Posterior cingulate gyrus (tissue), 11 donors: ENCODE results near the gene GOSR1.
A peak's percentile ranks its signal among the peaks of the same experiment; 100 is the strongest.
"Not testable (repeated sequence)": the region's sequence is repeated elsewhere in the genome, so short reads cannot be mapped to it uniquely, and the experiment has no call there.

ENCODE experiments used
- DNase-seq, 10 donors: peaks; one replicate each; pipeline versions ENCODE4 v3.0.0 to v3.0.0-alpha.2; 2020 to 2021; ENCODE audit warnings: mixed read lengths in 3 of 10
- intact Hi-C: fragments of 100-400 bp; cut with DNase I; formaldehyde crosslinking; loops from one replicate; pipeline ENCODE4 v1.15.1; 2023

Gene GOSR1

DNA sequence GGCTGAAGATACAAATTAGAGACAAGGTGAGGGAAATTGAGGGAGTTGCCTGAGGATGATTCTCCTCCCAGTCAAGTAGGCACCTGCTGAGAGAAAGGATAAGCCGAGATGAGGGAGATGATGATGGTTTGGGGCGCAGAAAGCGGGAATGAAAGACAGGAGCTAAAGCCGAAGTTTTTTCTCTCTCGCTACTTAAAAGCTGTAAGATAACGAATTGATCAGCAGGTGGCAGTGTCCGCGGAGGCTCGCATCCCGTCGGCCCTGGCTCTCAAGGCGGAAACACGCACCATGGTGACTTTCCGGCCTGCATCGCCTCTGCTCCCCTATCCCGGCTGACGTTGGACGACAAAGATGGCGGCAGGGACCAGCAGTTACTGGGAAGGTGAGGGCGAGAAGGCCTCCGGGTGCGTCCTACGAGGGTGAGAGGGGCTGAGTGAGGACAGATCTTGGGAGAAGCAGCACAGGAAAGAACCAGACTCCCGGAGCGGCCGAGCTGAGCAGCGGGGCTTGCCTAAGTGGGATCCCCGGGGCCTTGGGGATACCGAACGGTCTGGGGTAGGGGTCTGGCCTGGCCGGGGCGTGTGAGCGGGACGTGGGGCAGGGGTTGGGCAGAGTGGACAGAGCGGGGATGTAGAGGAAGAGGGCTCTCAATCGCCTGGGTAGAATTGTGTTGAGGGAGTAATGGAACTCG is at the start of gene GOSR1:
Gene GOSR1, plus strand, starts transcription at position 326 of the 691 bp plus-strand sequence. Its CDS starts 26 bp downstream, at position 352.
- intact Hi-C loops: loop anchor here (2.0 to 10.0 kb wide), 5 partner anchors 95 to 348 kb away; partner anchors contain the start of gene CRLF3
- DNase-seq: peak; percentile 91 to 99 (median 94)

DNA sequence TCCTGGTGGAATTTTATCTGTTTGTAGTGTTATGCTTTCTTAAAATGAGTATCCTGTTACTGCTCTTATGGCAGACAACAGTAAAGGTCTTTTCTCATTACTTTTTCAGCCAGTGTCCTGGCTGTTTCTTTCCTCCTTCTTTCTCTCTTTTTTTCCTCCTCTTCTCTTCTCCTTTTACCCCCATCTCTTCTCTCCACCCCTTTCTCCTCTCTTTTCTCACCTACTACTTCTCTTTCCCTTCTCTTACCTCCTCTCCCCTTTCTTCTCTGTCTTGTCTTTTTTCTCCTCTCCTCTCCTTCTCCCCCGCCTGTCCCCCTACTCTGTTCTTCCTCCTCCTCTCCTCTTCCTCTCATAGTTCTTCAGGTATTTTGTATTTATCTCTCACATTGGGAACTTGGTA is 49.6 kb upstream of the GOSR1 start:
- no peak for DNase-seq
- intact Hi-C loops: no loop called here

DNA sequence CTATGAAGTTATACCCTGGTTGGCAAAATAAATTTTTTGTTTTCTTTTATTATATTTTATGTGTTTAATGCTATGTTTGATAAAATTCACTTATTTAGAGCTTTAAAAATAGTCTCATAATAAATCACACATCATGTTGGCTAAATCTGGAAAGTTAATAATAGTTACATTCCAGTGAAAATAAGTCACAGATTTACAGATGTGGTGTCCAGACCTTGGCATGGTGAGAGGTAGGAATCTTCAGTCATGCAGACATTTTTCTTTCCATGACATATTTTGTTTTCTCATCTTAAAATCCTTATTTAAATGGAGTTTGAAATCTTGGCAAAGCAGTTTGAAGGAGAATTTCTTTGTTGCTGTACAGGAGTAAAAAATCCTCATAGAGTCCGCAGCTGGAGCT is 48.1 kb upstream of the GOSR1 start:
- intact Hi-C loops: no loop called here
- no peak for DNase-seq

DNA sequence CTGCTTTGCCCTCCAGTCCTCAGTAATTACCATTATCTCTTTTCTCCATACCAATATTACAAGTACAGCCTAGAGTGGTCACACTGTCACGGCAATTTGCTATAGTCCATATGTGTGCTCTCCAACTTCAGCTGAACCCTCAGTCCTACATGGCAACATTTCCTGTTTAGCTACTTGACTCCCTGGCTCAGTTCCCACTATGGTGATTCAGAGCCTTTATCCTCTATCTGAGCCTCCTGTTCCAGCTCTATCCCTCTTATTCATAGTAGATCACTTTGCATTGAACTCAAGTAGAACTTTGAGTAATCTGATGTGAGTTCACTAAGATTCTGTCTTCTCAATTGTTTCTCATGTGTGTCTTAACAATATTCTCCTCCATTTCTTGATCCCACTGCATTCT is 43.7 kb upstream of the GOSR1 start:
- intact Hi-C loops: no loop called here
- DNase-seq: no peak

DNA sequence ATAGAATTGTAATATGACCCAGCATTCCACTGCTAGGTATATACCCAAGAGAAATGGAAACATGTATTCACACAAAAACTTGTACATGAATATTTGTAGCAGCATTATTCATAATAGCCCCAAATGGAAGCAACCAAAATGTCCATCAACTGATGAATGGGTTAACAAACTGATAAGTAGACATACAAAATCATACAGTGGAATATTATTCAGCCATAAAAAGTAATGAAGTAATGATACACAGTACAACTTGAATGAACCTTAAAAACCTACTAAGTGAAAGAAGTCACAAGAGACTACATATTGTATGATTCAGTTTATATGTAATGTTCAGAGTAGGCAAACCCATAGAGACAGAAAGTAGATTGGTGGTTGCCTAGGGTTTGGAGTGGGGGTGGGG is 40.5 kb upstream of the GOSR1 start:
- intact Hi-C loops: no loop called here
- DNase-seq: no peak

DNA sequence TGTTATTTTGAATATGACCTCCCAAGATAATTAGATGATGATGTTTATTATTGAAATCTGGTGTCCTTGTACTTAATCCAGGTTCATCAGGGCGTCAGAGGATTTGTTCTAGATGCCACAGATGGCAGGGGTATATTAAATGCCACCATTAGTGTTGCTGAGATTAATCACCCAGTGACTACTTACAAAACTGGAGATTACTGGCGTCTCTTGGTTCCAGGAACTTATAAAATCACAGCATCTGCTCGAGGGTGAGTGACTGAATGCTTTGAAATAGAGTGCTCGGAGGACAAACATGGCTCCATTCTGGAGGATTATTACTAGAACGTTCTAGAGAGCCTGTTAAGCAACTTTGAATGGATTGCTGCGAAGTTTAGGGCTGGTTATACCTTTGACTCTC is 33.5 kb upstream of the GOSR1 start:
- DNase-seq: no peak
- intact Hi-C loops: no loop called here

DNA sequence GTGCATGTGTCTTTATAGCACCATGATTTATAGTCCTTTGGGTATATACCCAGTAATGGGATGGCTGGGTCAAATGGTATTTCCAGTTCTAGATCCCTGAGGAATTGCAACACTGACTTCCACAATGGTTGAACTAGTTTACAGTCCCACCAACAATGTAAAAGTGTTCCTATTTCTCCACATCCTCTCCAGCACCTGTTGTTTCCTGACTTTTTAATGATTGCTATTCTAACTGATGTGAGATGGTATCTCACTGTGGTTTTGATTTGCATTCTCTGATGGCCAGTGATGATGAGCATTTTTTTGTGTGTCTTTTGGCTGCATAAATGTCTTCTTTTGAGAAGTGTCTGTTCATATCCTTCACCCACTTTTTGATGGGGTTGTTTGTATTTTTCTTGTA is 30.6 kb upstream of the GOSR1 start:
- DNase-seq, intact Hi-C loops: not testable (repeated sequence)

DNA sequence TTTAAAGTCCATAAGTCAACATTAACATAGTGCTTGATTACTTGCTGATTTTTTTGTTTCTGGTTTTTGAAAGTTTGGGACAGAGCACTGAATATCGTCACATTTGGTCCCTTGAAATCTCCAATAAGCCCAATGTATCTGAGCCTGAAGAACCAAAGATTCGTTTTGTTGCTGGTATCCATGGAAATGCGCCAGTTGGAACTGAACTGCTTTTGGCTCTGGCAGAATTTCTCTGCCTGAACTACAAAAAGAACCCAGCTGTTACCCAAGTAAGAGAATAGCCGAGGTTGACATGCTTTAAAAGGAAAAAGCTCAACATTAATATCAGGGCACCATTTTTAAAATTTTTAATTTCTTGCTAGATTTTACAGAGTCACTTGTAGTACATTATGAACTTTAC is 27.7 kb upstream of the GOSR1 start:
- peak in 8 of 10 donors; percentile 22 to 80 (median 46) for DNase-seq
- intact Hi-C loops: no loop called here

DNA sequence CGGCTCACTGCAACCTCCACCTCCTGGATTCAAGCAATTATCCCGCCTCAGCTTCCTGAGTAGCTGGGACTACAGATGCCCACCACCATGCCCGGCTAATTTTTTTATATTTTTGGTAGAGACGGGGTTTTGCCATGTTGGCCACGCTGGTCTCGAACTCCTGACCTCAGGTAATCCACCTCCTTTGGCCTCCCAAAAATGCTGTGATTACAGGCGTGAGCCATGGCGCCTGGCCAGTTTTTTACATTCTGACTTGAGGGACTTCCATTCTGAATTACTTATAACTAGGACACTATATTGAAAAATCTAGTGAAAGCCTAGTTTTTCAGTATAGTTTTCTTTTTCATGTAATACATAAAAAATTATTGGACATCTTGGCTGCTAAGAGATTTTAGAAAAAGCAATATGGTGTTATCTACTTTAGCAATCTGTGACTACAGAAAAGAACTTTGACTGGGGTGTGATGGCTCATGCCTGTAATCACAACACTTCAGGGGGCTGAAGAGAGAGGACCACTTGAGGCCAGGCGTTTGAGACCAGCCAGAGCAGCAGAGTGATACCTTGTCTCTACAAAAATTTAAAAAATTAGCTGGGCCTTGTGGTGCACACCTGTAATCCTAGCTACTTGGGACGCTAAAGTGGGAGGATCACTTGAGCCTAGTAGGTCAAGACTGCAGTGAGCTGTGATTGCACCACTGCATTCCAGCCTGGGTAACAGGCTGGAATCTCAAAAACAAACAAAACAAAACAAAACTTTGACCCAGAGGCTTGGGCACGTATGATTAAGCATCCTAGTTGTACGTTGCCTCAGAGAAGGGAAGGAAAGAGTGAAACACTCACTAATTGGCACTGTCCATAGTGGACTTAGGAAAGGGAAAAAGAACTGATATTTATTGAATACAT is 26.8 kb upstream of the GOSR1 start:
- intact Hi-C loops: no loop called here
- DNase-seq: peak in 1 of 10 donors; percentile 55

DNA sequence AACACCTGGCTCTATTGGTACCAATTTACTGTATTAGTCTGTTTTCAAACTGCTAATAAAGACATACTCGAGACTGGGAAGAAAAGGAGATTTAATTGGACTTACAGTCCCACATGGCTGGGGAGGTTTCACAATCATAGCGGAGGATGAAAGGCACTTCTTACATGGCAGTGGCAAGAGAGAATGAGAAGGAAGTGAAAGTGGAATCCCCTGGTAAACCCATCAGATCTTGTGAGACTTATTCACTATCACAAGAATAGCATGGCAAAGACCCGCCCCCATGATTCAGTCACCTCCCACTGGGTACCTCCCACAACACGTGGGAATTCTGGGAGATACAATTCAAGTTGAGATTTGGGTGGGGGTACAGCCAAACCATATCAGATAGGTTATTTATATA is 22.6 kb upstream of the GOSR1 start:
- intact Hi-C loops: no loop called here
- no peak for DNase-seq

DNA sequence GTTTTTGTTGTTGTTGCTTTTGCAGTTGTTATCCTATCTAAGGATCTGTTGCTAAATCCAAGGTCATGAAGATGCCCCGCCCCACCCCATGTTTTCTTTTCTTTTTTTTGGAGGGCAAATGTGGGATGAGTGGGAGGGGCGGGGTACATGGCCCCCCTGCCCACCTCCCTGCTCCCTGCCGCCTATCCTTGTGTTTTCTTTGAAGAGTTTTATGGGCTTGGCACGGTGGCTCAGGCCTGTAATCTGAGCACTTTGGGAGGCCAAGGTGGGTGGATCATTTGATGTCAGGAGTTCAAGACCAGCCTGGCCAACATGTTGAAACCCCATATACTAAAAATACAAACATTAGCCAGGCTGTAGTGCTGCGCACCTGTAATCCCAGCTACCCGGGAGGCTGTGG is 18.8 kb upstream of the GOSR1 start:
- no peak for DNase-seq
- intact Hi-C loops: no loop called here

DNA sequence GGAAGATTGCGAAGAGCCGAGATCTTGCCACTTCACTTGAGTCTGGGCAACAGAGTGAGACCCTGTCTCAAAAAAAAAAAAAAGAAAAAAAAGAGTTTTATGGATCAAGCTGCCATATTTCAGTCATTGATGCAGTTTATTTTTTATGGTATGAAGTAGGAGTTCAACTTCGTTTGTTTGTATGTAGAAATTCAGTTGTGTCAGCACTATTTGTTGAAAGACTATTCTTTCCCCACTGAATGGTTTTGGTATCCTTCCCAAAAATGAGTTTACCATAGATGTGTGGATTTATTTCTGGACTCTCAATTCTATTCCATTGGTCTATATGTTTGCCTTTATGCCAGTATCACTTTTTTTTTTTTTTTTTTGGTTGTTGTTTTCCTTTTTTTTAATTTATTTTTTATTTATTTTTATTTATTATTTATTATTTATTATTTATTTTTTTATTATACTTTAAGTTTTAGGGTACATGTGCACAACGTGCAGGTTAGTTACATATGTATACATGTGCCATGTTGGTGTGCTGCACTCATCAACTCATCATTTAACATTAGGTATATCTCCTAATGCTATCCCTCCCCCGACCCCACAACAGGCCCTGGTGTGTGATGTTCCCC is 18.3 kb upstream of the GOSR1 start:
- intact Hi-C loops, DNase-seq: not testable (repeated sequence)

DNA sequence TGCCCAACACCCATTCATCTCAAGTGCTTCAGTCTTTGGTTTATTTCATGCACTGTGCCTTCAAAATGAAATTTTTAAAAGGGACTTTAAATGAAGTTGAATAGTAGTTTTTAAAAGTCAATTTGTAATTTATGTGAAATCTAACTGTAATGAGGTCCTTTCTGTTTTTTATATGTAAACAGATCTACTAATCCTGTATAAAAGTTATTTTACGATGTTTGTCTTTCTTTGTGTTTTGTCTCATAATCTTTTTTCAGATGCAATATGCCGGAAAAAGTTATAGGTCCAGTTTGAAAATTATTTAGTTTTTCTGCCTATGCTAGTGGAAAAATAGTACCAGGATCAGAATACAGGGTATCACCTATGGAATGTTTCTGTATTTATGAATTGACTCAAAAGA is 8.7 kb upstream of the GOSR1 start:
- DNase-seq: no peak
- intact Hi-C loops: no loop called here

DNA sequence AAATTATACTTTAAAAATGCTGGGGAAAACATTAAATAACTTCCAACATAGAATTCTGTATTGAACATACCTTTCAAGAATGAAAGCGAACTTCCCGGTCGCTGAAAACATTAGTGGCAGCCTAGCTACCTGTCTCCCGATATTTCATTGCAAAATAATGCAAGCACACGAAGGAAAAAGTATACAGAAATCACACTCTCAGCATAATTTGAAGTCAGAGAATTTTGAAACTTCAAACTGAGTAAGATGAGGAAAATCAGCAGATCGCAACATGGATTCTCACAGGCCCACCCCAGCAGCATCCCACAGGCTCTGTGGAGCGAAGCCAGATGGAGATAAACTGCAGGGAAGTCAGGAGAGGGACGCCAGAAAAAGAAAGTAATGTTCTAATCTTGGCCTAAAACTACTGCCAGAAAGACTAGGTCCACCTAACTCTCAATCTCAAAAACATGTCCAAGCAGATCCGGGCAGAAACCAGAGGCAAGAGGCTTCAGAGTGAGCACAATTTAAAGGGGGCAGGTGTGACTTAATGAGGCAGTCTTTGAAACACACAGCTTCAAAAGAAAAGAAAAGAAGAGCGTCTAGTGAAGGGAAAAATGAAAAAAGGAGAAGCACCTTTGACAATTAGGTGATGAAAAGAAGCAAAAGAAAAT is 4.8 kb upstream of the GOSR1 start:
- intact Hi-C loops: loop anchor here (10.0 kb wide), 1 partner anchor 352 kb away; the partner anchor contains the start of gene CRLF3

DNA sequence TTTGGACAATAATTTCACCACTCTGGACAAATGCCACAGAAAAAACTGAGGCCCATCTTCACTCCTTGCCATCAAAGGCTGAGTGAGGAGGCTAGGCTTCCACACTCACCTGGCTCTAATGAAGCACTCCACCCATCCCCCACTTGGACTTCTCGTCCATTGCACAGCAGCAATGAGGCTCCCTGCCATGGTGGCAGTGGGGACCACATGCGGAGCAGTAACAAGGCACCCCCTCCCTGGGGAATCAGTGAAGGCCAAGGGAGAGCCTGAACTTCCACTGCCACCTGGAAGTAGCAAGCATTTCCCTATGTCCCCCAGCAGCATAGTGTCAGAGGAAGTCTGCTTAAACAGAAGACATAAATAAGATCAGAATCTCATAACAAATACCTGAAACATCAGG is 2.0 kb upstream of the GOSR1 start:
- intact Hi-C loops: loop anchor here (5.0 to 10.0 kb wide), 3 partner anchors 93 to 350 kb away; partner anchors contain the start of gene CRLF3
- DNase-seq: peak in 1 of 10 donors; percentile 51

More for the DNA sequence above, 4.8 kb upstream of the GOSR1 start:
- DNase-seq: peak in 1 of 10 donors; percentile 40

DNA sequence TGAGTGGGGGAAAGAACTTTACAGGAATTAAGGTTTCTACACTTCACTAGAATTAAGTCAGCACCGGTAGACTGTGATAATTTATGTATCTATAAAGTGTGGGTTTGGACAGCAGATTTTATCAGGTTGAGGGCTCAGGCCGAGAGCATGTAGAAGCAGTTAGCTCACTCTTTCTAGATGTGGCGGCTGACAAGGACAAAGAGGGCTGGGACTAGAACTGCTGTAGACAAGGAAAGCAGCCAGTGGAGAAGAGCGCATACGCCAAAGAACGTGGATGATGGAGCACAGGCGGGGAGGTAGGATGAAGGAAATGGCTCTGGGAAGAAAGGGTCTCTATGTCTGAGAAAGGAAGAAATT is 504 bp upstream of the GOSR1 start:
- intact Hi-C loops: loop anchor here (2.0 to 10.0 kb wide), 5 partner anchors 94 to 348 kb away; partner anchors contain the start of gene CRLF3
- DNase-seq: peak in 4 of 10 donors; percentile 10 to 77 (median 26)

DNA sequence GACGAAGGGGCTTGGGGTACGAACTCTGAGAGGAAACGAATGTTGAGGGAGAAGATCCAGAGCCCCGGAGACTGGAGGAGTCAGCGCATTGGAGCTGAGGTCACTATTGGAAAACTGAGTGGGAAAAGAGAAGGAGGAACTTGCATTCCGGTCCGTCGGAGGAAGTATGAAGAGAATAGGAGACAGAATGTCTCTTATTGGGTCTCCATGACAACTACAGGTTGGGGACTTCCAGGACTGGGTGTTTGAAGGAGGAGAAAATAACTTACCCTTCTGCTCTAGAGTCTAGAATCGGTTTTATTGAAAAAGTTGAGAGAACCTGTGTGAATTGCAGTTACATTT is 537 bp downstream of the GOSR1 start:
- intact Hi-C loops: loop anchor here (2.0 to 10.0 kb wide), 5 partner anchors 95 to 347 kb away; partner anchors contain the start of gene CRLF3
- DNase-seq: no peak

DNA sequence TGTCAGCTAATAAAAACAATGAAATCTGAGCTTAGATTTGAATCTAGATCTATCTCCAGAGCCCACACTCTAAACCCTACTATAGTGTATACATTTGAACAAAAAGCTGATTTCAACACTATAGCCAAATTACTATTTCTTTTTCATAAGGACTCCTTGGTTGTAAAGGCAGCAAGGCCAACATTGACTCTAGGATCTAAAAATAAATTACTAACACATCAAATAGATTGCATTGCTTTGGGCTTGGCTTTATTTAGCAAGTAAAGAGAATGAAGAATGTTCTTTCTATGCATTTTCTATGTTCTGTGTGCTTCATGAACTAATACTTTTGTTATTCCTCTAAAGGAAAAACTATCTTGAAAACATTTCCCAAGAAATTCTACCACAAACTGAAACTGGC is 5.3 kb downstream of the GOSR1 start:
- no peak for DNase-seq
- intact Hi-C loops: no loop called here

DNA sequence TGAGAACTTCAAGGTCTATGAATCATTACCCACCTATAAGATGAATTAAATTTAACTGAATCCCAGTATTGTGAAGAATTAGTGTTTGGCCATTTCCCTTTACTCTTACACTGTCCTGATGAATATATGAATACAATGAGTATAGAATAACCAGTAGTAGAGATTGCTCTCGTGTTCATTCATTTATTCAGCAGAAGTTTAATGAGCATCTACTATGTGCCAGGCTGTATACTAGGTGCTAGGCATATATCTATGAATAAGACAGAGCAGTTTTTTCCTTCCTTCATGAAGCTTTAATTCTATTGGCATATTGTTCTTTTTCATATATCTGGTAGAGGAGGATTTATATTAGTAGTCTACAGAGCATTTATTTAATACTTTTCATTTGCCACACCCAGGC is 6.0 kb downstream of the GOSR1 start:
- intact Hi-C loops: no loop called here
- no peak for DNase-seq

DNA sequence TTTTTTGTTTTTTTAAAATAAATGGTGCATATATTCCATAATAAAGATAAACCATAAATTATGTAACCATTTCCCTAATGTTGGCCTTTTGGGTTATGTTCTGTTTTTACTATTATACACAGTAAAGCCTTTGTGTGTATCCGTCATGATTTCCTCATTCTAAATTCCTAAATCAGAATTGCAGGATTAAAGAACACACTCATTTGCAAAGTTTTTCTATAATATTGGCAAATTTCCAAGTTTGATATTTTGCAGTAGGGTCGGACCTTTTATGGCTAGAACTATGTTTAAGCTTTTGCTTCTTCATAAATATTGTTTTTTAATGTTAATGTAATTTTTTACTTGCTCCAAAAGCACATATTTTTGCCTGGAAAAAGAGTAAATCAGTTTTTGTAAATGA is 16.6 kb downstream of the GOSR1 start:
- intact Hi-C loops: no loop called here
- no peak for DNase-seq

DNA sequence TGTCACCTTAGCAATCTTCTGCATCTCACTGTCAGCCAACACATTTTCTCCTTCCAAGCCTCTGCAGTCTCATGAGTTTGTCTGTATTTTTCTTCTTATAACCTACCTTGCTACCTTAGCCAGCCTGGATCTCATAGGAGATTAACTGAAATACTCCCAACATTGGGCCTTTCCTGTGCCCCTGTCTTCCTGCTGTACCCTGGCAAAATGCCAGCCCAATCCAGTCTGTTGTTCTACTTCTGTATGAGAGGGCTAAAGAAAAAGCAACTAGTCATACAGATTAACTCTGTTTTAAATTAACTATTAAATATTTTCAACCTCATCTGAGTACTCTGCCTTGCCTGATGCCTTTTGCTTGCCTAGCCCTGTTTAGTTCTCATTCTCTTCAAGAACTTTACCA is 18.4 kb downstream of the GOSR1 start:
- no peak for DNase-seq
- intact Hi-C loops: no loop called here
